Activated T-helper 1 cell treated with anti-CD3 and anti-CD28 coated beads, Interleukin-12 subunit alpha, Interleukin-12 subunit beta, Interleukin-2, Interleukin-4 antibody, amounts not matched to agents 30 ng/mL and 10 ng/mL and 1 ng/mL, durations not matched to agents 14 hours and 24 hours and 36 hours (primary cell): ENCODE measurements around the gene MOV10L1. TPM values are rescaled to one million over a fixed set of nuclear protein-coding genes. Genes with fewer than 3 reads are reported as not detected.

Experiments used
- DNase-seq: peaks from one replicate; pipeline ENCODE4 v3.0.0; 2021; ENCODE audit warnings: low spot score
- H3K27ac Mint-ChIP-seq: one replicate; pipeline ENCODE4 v1.8.0; 2021; ENCODE audit warnings: mild to moderate bottlenecking, mixed read lengths
- H3K27me3 Mint-ChIP-seq: one replicate; pipeline ENCODE4 v1.8.0; 2022; ENCODE audit warnings: mild to moderate bottlenecking, moderate library complexity, mixed read lengths; ENCODE audit not compliant: insufficient read depth
- H3K36me3 Mint-ChIP-seq: one replicate; pipeline ENCODE4 v1.8.0; 2021; ENCODE audit warnings: low read depth, mixed read lengths
- H3K4me1 Mint-ChIP-seq: one replicate; pipeline ENCODE4 v1.8.0; 2021; ENCODE audit warnings: low read depth, mixed read lengths
- H3K4me3 Mint-ChIP-seq: one replicate; pipeline ENCODE4 v1.8.0; 2021; ENCODE audit warnings: mild to moderate bottlenecking, moderate library complexity, mixed read lengths
- H3K9me3 Mint-ChIP-seq: one replicate; pipeline ENCODE4 v1.8.0; 2021; ENCODE audit warnings: mixed read lengths
- intact Hi-C: fragments of 100-400 bp; cut with micrococcal nuclease; formaldehyde crosslinking; loops from one replicate; pipeline ENCODE4 v1.15.1; 2024
- total RNA-seq: library from RNA; stranded (reverse); gene quantifications from 2 replicates; pipeline ENCODE4 v1.2.3, GENCODE V29; 2022

MOV10L1 gene
- total RNA-seq, 1 donor from 2014 or later = not detected

GRCh38 chr22:50063589-50064393 is 26.0 kb upstream of the MOV10L1 start:
- H3K27me3 Mint-ChIP-seq = peaks cover 10% of the 10 kb centered on the region
- no peak for DNase-seq

GRCh38 chr22:50064453-50064852 is 25.4 kb upstream of the MOV10L1 start:
- Mint-ChIP-seq H3K36me3 (no peaks in the 10 kb centered on the region), H3K9me3 (no peaks in the 10 kb centered on the region), H3K4me3 (no peak overlapping the region), H3K27ac (no peak overlapping the region), H3K4me1 (no peaks in the 10 kb centered on the region), H3K27me3 (peaks cover 6% of the 10 kb centered on the region)
- no peak for DNase-seq
- intact Hi-C loops = no loop called here

More at GRCh38 chr22:50063589-50064393, 26.0 kb upstream of the MOV10L1 start:
- intact Hi-C loops = no loop called here
- Mint-ChIP-seq H3K4me1 (no peaks in the 10 kb centered on the region), H3K36me3 (no peaks in the 10 kb centered on the region), H3K27ac (no peak overlapping the region), H3K4me3 (no peak overlapping the region), H3K9me3 (no peaks in the 10 kb centered on the region)

DNA sequence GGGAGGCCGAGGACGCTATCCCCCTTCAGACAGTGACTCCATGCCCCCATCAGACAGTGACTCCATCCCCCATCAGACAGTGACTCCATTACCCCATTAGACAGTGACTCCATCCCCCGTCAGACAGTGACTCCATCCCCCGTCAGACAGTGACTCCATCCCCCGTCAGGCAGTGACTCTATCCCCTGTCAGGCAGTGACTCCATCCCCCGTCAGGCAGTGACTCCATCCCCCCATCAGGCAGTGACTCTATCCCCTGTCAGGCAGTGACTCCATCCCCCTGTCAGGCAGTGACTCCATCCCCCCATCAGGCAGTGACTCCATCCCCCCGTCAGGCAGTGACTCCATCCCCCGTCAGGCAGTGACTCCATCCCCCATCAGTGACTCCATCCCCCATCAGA is 22.6 kb upstream of the MOV10L1 start:
- Mint-ChIP-seq H3K4me3 (no peak overlapping the region), H3K36me3 (no peaks in the 10 kb centered on the region), H3K27me3 (no peaks in the 10 kb centered on the region), H3K4me1 (no peaks in the 10 kb centered on the region), H3K9me3 (no peaks in the 10 kb centered on the region), H3K27ac (no peak overlapping the region)
- intact Hi-C loops = no loop called here
- no peak for DNase-seq

GRCh38 chr22:50068096-50068495 is 21.7 kb upstream of the MOV10L1 start:
- no peaks in the 10 kb centered on the region for H3K27me3 Mint-ChIP-seq
- intact Hi-C loops = no loop called here
- H3K27ac Mint-ChIP-seq = no peak overlapping the region
- DNase-seq = no peak
- H3K9me3 Mint-ChIP-seq = no peaks in the 10 kb centered on the region
- no peak overlapping the region for H3K4me3 Mint-ChIP-seq
- H3K4me1 Mint-ChIP-seq = no peaks in the 10 kb centered on the region
- H3K36me3 Mint-ChIP-seq = no peaks in the 10 kb centered on the region

GRCh38 chr22:50070366-50070765 is 19.4 kb upstream of the MOV10L1 start:
- intact Hi-C loops = no loop called here
- H3K27ac Mint-ChIP-seq = no peak overlapping the region
- H3K4me1 Mint-ChIP-seq = no peaks in the 10 kb centered on the region
- DNase-seq = no peak
- H3K27me3 Mint-ChIP-seq = no peaks in the 10 kb centered on the region
- no peaks in the 10 kb centered on the region for H3K9me3 Mint-ChIP-seq
- no peaks in the 10 kb centered on the region for H3K36me3 Mint-ChIP-seq
- H3K4me3 Mint-ChIP-seq = no peak overlapping the region

DNA sequence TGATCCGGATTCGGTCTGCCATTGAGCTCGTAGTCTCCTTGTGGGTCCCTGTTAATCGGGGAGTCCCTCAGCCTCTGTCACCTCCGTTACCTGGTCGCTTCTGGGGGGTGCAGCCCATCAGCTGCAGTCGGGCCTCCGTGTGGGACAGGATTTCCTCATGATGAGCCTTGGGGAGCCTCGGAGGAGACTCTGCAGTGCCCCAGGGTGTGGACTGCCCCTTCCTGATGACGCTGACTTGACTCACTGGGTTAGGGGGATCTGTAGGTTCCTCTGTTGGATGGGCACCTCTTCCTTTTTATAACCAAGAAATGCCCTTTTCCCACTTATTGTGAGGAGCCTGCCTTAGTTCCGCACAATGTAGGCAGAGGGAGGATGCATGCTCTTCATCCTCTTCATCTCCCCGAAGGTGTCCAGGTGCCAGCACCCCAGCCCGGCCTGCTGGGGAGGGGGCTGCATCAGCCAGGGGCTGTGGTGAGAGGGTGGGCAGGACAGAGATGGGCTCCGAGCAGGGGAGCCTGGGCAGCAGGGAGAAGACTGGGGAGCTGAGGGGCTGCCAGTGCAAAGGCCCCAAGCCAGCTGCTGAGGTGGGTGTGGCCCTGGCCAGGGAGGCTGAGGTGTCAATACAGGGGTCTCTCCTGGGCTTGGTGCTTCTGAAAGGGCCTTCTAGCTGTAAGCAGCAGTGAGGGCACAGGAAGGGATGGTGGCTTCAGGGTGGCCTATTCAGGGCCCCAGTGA is 18.2 kb upstream of the MOV10L1 start:
- H3K9me3 Mint-ChIP-seq = no peaks in the 10 kb centered on the region
- no peaks in the 10 kb centered on the region for H3K4me1 Mint-ChIP-seq
- no peak for DNase-seq
- H3K4me3 Mint-ChIP-seq = no peak overlapping the region
- H3K36me3 Mint-ChIP-seq = no peaks in the 10 kb centered on the region
- intact Hi-C loops = no loop called here
- no peak overlapping the region for H3K27ac Mint-ChIP-seq
- peaks cover 3% of the 10 kb centered on the region for H3K27me3 Mint-ChIP-seq

DNA sequence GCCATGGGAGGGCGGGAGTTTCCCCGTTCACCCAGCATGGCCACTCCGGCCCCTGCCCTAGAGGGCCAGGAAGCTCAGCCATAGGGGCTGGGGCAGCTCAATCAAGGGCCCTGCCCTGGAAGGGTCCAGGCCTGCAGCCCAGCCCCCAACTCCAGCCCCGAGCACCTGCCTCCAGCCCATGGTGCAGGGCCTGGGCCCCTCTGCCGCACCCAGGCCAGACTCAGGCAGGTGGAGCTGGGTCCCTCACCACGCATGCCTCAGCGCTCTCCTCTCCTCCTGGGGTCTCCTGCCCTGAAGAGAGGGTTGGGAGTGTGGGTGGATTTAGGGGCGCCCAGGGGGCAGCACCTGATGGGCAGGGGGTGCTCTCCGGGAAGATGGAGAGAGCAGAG is 17.6 kb upstream of the MOV10L1 start:
- H3K27me3 Mint-ChIP-seq = peaks cover 4% of the 10 kb centered on the region
- H3K36me3 Mint-ChIP-seq = no peaks in the 10 kb centered on the region
- H3K9me3 Mint-ChIP-seq = no peaks in the 10 kb centered on the region
- no peak overlapping the region for H3K4me3 Mint-ChIP-seq
- intact Hi-C loops = no loop called here
- DNase-seq = no peak
- H3K27ac Mint-ChIP-seq = no peak overlapping the region
- no peaks in the 10 kb centered on the region for H3K4me1 Mint-ChIP-seq

GRCh38 chr22:50072714-50073538 is 16.9 kb upstream of the MOV10L1 start:
- no peaks in the 10 kb centered on the region for H3K36me3 Mint-ChIP-seq
- H3K9me3 Mint-ChIP-seq = no peaks in the 10 kb centered on the region
- DNase-seq = no peak
- H3K4me1 Mint-ChIP-seq = no peaks in the 10 kb centered on the region
- H3K27ac Mint-ChIP-seq = no peak overlapping the region
- intact Hi-C loops = no loop called here
- H3K27me3 Mint-ChIP-seq = peaks cover 4% of the 10 kb centered on the region
- no peak overlapping the region for H3K4me3 Mint-ChIP-seq

- Mint-ChIP-seq H3K4me3 (no peak overlapping the region), H3K4me1 (no peaks in the 10 kb centered on the region), H3K36me3 (no peaks in the 10 kb centered on the region), H3K9me3 (no peaks in the 10 kb centered on the region), H3K27me3 (peaks cover 8% of the 10 kb centered on the region), H3K27ac (no peak overlapping the region)
- no peak for DNase-seq
- intact Hi-C loops = no loop called here
Measured at GRCh38 chr22:50074056-50074455, 15.8 kb upstream of the MOV10L1 start.

GRCh38 chr22:50074551-50075530 is 15.0 kb upstream of the MOV10L1 start:
- Mint-ChIP-seq H3K4me3 (no peak overlapping the region), H3K27me3 (peaks cover 8% of the 10 kb centered on the region), H3K27ac (no peak overlapping the region), H3K36me3 (no peaks in the 10 kb centered on the region), H3K9me3 (no peaks in the 10 kb centered on the region), H3K4me1 (no peaks in the 10 kb centered on the region)
- intact Hi-C loops = no loop called here
- no peak for DNase-seq

DNA sequence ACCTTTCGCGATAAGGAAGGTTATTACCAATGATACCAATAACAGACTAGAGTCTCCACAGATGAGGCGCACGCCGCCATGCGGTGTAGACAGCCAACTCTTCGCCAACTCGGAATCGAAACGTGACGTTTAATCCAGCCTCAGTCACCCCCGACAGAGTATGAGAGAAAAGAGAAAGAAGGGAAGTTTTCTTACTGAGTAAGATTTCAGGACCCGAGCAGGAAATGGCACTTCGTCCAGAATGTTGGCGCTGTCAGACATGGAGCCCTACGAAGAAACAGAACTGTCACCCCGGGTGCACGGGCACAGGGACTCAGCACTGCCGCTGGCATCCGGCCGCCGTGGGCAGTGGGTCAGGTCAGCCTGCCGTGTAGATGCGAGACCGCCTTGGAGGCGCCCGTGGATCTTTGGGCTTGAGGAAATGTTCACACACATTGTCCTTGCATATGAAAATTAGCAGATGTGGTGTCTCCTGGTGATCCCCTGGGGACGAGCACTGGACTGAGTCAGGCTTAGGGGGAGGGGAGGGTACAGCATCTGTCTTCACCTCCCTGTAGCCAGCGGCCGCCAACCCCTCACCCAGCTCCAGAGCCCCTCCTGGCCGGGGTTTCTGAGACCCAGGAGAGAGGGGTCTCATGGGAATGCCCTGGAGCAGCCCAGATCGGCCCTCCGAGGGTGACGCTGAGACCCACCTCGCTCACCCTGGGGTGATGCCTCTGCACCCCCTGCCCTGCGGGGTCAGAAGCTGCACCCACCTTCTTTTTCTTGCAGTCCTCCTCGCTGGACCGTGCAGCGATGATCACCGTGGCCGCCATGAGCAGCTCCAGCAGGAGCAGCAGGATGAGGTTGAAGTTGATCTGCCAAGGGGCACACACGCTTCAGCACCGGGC is 12.9 kb upstream of the MOV10L1 start:
- Mint-ChIP-seq H3K27me3 (peaks cover 8% of the 10 kb centered on the region), H3K27ac (no peak overlapping the region), H3K4me3 (no peak overlapping the region), H3K4me1 (no peaks in the 10 kb centered on the region), H3K36me3 (no peaks in the 10 kb centered on the region), H3K9me3 (no peaks in the 10 kb centered on the region)
- intact Hi-C loops = no loop called here
- DNase-seq = no peak
